GM12875 (cell line): ENCODE data around the gene LRRC71.

ENCODE experiments used
- H3K4me3 ChIP-seq: one replicate; pipeline ENCODE4 v1.5.1; 2011; ENCODE audit warnings: low read depth, low read length, control low read depth
- CTCF ChIP-seq: IDR thresholded peaks from 2 replicates; pipeline ENCODE4 v1.5.1; 2011; ENCODE audit warnings: low read depth, mild to moderate bottlenecking, control low read depth, inconsistent platforms, low read length, moderate library complexity, borderline replicate concordance; ENCODE audit not compliant: insufficient read depth

LRRC71 gene

GRCh38 chr1:156975084-156975483, 54.7 kb downstream of the LRRC71 start:
- no peak for TF ChIP-seq CTCF
- H3K4me3 ChIP-seq, result no peak overlapping the region

GRCh38 chr1:156980551-156980950, 60.1 kb downstream of the LRRC71 start:
- TF ChIP-seq CTCF, result no peak
- no peak overlapping the region for H3K4me3 ChIP-seq
